HCT116 (cell line): ENCODE measurements around the gene GPALPP1. TPM values are rescaled to one million over a fixed set of nuclear protein-coding genes. Genes with fewer than 3 reads are reported as not detected.

Source experiments
- ATAC-seq: fragments of 200-7000 bp; cut with Tn5 transposase; 2 replicates; pipeline ENCODE4 v1.9.1; 2020; ENCODE audit warnings: mild to moderate bottlenecking, moderate library complexity
- BruUV-seq: library from RNA; stranded (reverse); fragments of 400-500 nt; replicated peaks from 2 replicates; lab custom pipeline; 2021; lab: Mats Ljungman, UMichigan
- CTCF ChIA-PET: fragments of 300-600 bp; sonication (Branson Sonifier 250); formaldehyde crosslinking; loops from one replicate; lab custom pipeline; 2021; ENCODE audit warnings: antibody characterized with exemption; lab: Charles Lee
- POLR2A ChIA-PET: fragments of 300-600, 350-600 bp; sonication (Branson Sonifier 250); formaldehyde crosslinking; loops from one replicate; lab custom pipeline; 2021; ENCODE audit warnings: antibody characterized with exemption; lab: Charles Lee
- RAD21 ChIA-PET, 2 experiments: fragments of 300-600 bp; sonication (Branson Sonifier 250); formaldehyde crosslinking; loops; one replicate each; lab custom pipeline; 2023; ENCODE audit warnings: low total read pairs in 2 of 2; ENCODE audit not compliant: uncharacterized antibody in 2 of 2, unreplicated experiment in 2 of 2, low non-redundant PET in 1 of 2; lab: Charles Lee
- DNase-seq: peaks from one replicate; pipeline ENCODE4 v3.0.0-alpha.2; 2010; ENCODE audit warnings: low read depth, low spot score
- H2AFZ ChIP-seq: fragments of 200-600 bp; shearing (Covaris generic), sonication (generic); 2 replicates; pipeline ENCODE4 v1.6.1; 2017; ENCODE audit warnings: low read depth, mixed run types, mixed read lengths, antibody characterized with exemption, low read length; ENCODE audit not compliant: poor library complexity, severe bottlenecking
- H3K27ac ChIP-seq: 2 replicates; pipeline ENCODE4 v1.5.1; 2012; ENCODE audit warnings: low read depth, low read length
- H3K27me3 ChIP-seq: fragments of 200-600 bp; sonication (generic); 2 replicates; pipeline ENCODE4 v1.6.1; 2016; ENCODE audit warnings: mixed run types, low read length, mixed read lengths; ENCODE audit not compliant: insufficient read depth
- H3K36me3 ChIP-seq, 2 experiments: fragments of 200-500 bp in 1 of 2; fragments of 200-600 bp in 1 of 2; sonication (Bioruptor generic) in 1 of 2; sonication (generic) in 1 of 2; 2 replicates each; pipeline versions ENCODE4 v1.5.1 to v1.6.1; 2014 to 2016; ENCODE audit warnings: low read length in 2 of 2, inconsistent platforms in 1 of 2, mixed read lengths in 1 of 2, mixed run types in 1 of 2; ENCODE audit not compliant: insufficient read depth in 2 of 2, control insufficient read depth in 1 of 2
- H3K4me1 ChIP-seq, 2 experiments: fragments of 200-600 bp in 1 of 2; sonication (generic) in 1 of 2; 2 replicates each; pipeline versions ENCODE4 v1.5.1 to v1.6.1; 2012 to 2017; ENCODE audit warnings: low read length in 2 of 2, inconsistent platforms in 1 of 2, mild to moderate bottlenecking in 1 of 2, mixed read lengths in 1 of 2, mixed run types in 1 of 2, moderate library complexity in 1 of 2; ENCODE audit not compliant: insufficient read depth in 2 of 2, control insufficient read depth in 1 of 2
- H3K4me2 ChIP-seq: fragments of 200-600 bp; sonication (generic); 2 replicates; pipeline ENCODE4 v1.6.1; 2017; ENCODE audit warnings: mixed run types, low read length, mixed read lengths
- H3K4me3 ChIP-seq, 2 experiments: fragments of 200-600 bp in 1 of 2; sonication (generic) in 1 of 2; replicated peaks in 1 of 2; 2 replicates each; pipeline ENCODE4 v1.5.1; 2011 to 2016; ENCODE audit warnings: low read length in 2 of 2, control low read depth in 1 of 2, low read depth in 1 of 2, mild to moderate bottlenecking in 1 of 2, mixed read lengths in 1 of 2, mixed run types in 1 of 2
- H3K79me2 ChIP-seq: fragments of 200-600 bp; sonication (generic); 2 replicates; pipeline ENCODE4 v1.6.1; 2017; ENCODE audit warnings: mild to moderate bottlenecking, mixed run types, low read length, moderate library complexity, mixed read lengths; ENCODE audit not compliant: insufficient read depth
- H3K9ac ChIP-seq: fragments of 200-600 bp; sonication (generic); 2 replicates; pipeline ENCODE4 v1.6.1; 2016; ENCODE audit warnings: low read length, mixed read lengths
- H3K9me2 ChIP-seq: fragments of 200-600 bp; sonication (generic), shearing (Covaris generic); 2 replicates; pipeline ENCODE4 v1.6.1; 2017; ENCODE audit warnings: mixed run types, mild to moderate bottlenecking, moderate library complexity; ENCODE audit not compliant: insufficient read depth
- H3K9me3 ChIP-seq, 2 experiments: fragments of 200-500 bp in 1 of 2; fragments of 200-600 bp in 1 of 2; sonication (Bioruptor generic) in 1 of 2; sonication (generic) in 1 of 2; 2 replicates each; pipeline ENCODE4 v1.6.1; 2014 to 2017; ENCODE audit warnings: low read length in 2 of 2, mixed read lengths in 2 of 2, inconsistent platforms in 1 of 2, low read depth in 1 of 2, mild to moderate bottlenecking in 1 of 2, mixed run types in 1 of 2, moderate library complexity in 1 of 2; ENCODE audit not compliant: control insufficient read depth in 1 of 2, insufficient read depth in 1 of 2
- H4K20me1 ChIP-seq: fragments of 200-600 bp; sonication (generic), shearing (Covaris generic); 2 replicates; pipeline ENCODE4 v1.6.1; 2017; ENCODE audit warnings: mixed run types, mild to moderate bottlenecking, moderate library complexity; ENCODE audit not compliant: insufficient read depth
- EGR1 ChIP-seq: IDR thresholded peaks from 2 replicates; pipeline ENCODE4 v1.6.1; 2012; ENCODE audit warnings: low read depth
- ELF1 ChIP-seq: IDR thresholded peaks from 2 replicates; pipeline ENCODE4 v1.6.1; 2012; ENCODE audit warnings: low read depth, borderline replicate concordance
- EZH2 ChIP-seq: fragments of 200-600 bp; sonication (generic); IDR thresholded peaks from 2 replicates; pipeline ENCODE4 v1.6.1; 2017; ENCODE audit warnings: antibody characterized with exemption, mixed run types
- JUND ChIP-seq: IDR thresholded peaks from 2 replicates; pipeline ENCODE4 v1.6.1; 2012
- MAX ChIP-seq: IDR thresholded peaks from 2 replicates; pipeline ENCODE4 v1.6.1; 2012
- POLR2AphosphoS5 ChIP-seq: IDR thresholded peaks from 2 replicates; pipeline ENCODE4 v1.6.1; 2011; ENCODE audit warnings: mild to moderate bottlenecking, low read depth, low read length, moderate library complexity
- RAD21 ChIP-seq: IDR thresholded peaks from 2 replicates; pipeline ENCODE4 v1.6.1; 2012; ENCODE audit warnings: low read depth, mild to moderate bottlenecking
- SIN3A ChIP-seq: IDR thresholded peaks from 2 replicates; pipeline ENCODE4 v1.6.1; 2012; ENCODE audit warnings: low read depth
- SP1 ChIP-seq: IDR thresholded peaks from 2 replicates; pipeline ENCODE4 v1.6.1; 2012; ENCODE audit warnings: low read depth
- TCF7L2 ChIP-seq: IDR thresholded peaks from 2 replicates; pipeline ENCODE4 v1.7.0; 2011; ENCODE audit warnings: borderline replicate concordance, inconsistent platforms; ENCODE audit not compliant: insufficient read depth, insufficient read length; ENCODE audit errors: extremely low read depth
- YY1 ChIP-seq: IDR thresholded peaks from 2 replicates; pipeline ENCODE4 v1.6.1; 2011; ENCODE audit warnings: low read length, low read depth, moderate library complexity, mild to moderate bottlenecking; ENCODE audit not compliant: insufficient replicate concordance; ENCODE audit errors: extremely low read depth
- ZBTB33 ChIP-seq: IDR thresholded peaks from 2 replicates; pipeline ENCODE4 v1.6.1; 2011; ENCODE audit warnings: mild to moderate bottlenecking, low read length, moderate library complexity; ENCODE audit not compliant: insufficient replicate concordance; ENCODE audit errors: extremely low read depth
- ZFX ChIP-seq: fragments of 450-650 bp; IDR thresholded peaks from 2 replicates; pipeline ENCODE4 v1.6.1; 2017
- ZNF274 ChIP-seq: fragments of 200-500 bp; sonication (Bioruptor generic); IDR thresholded peaks from 2 replicates; pipeline ENCODE4 v1.6.1; 2014; ENCODE audit warnings: mild to moderate bottlenecking, low read depth, low read length, inconsistent platforms
- intact Hi-C: fragments of 100-400 bp; cut with micrococcal nuclease; formaldehyde crosslinking; loops from 2 replicates; pipeline ENCODE4 v1.10.0; 2022
- total RNA-seq: library from RNA; stranded (reverse); gene quantifications from one replicate; pipeline ENCODE4 v1.2.1, GENCODE V29; 2021; ENCODE audit not compliant: unreplicated experiment
- TF ChIP-seq, protein P1 (sequence below): IDR thresholded peaks from 2 replicates; pipeline ENCODE4 v1.6.1; 2012; ENCODE audit warnings: low read depth
- TF ChIP-seq, protein P2 (sequence below): IDR thresholded peaks from 2 replicates; pipeline ENCODE4 v1.6.1; 2012

The GPALPP1 gene
- total RNA-seq, 1 experiment from 2014 or later = 21.3 TPM

DNA sequence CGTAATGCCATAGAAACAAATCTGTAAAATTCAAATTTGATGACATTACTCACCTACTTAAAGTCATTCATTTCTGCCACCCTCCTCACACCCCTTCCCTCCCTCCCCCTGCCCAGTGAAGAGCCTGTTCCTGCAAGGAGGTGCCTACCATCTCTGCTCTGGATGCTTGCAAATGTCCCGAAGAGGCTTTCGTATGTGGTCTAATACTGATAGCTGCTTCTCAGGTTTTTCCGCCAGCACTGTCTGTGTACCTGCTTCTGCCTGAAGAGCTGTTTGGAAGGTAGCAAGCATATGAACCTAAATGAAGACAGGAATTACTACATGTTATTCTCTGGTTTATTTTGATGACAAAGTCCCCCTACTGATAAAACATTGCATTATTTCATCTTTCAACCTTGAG lies 57.1 kb downstream of the GPALPP1 start:
- RAD21 ChIA-PET = interaction anchor here (0.8 to 2.2 kb wide), 4 partner anchors 234 to 263 kb away, joined by 3 to 13 read pairs (median 7); no protein-coding TSS in a partner anchor
- BruUV-seq = no TSS peak
- H3K9me2 ChIP-seq = no peaks in the 10 kb centered on the region
- no peaks in the 10 kb centered on the region for H4K20me1 ChIP-seq
- no peak overlapping the region for H3K4me2 ChIP-seq
- intact Hi-C loops = loop anchor here (10.0 kb wide), 1 partner anchor 348 kb away; no protein-coding TSS in a partner anchor
- peaks cover 0 to 4% of the 10 kb centered on the region in 2 experiments; a peak in 1 of 4 replicates for H3K4me1 ChIP-seq
- CTCF ChIA-PET = interaction anchor here (0.7 to 4.4 kb wide), 10 partner anchors 25 to 348 kb away, joined by 3 to 55 read pairs (median 4); partner anchors contain the start of gene TPT1
- no peaks in the 10 kb centered on the region for H3K36me3 ChIP-seq
- H3K27ac ChIP-seq = no peak overlapping the region
- POLR2A ChIA-PET = interaction anchor here (1.0 to 1.5 kb wide), 3 partner anchors 234 to 295 kb away, joined by 3 to 6 read pairs (median 3); partner anchors contain the start of gene TPT1
- no peak for TF ChIP-seq ELF1
- no peak for TF ChIP-seq ZFX
- no peak for TF ChIP-seq ZNF274
- no peak for TF ChIP-seq EGR1
- no peak for TF ChIP-seq ZBTB33
- no peak for TF ChIP-seq TCF7L2
- no peak for TF ChIP-seq SIN3A
- TF ChIP-seq YY1 = no peak
- TF ChIP-seq, protein P1, sequence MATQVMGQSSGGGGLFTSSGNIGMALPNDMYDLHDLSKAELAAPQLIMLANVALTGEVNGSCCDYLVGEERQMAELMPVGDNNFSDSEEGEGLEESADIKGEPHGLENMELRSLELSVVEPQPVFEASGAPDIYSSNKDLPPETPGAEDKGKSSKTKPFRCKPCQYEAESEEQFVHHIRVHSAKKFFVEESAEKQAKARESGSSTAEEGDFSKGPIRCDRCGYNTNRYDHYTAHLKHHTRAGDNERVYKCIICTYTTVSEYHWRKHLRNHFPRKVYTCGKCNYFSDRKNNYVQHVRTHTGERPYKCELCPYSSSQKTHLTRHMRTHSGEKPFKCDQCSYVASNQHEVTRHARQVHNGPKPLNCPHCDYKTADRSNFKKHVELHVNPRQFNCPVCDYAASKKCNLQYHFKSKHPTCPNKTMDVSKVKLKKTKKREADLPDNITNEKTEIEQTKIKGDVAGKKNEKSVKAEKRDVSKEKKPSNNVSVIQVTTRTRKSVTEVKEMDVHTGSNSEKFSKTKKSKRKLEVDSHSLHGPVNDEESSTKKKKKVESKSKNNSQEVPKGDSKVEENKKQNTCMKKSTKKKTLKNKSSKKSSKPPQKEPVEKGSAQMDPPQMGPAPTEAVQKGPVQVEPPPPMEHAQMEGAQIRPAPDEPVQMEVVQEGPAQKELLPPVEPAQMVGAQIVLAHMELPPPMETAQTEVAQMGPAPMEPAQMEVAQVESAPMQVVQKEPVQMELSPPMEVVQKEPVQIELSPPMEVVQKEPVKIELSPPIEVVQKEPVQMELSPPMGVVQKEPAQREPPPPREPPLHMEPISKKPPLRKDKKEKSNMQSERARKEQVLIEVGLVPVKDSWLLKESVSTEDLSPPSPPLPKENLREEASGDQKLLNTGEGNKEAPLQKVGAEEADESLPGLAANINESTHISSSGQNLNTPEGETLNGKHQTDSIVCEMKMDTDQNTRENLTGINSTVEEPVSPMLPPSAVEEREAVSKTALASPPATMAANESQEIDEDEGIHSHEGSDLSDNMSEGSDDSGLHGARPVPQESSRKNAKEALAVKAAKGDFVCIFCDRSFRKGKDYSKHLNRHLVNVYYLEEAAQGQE = no peak
- TF ChIP-seq RAD21 = no peak
- TF ChIP-seq JUND = no peak
- no peak for TF ChIP-seq EZH2
- TF ChIP-seq, protein P2, sequence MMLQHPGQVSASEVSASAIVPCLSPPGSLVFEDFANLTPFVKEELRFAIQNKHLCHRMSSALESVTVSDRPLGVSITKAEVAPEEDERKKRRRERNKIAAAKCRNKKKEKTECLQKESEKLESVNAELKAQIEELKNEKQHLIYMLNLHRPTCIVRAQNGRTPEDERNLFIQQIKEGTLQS = no peak
- no peak for TF ChIP-seq SP1
- no peak for TF ChIP-seq POLR2AphosphoS5
- no peak for TF ChIP-seq MAX
- DNase-seq = no peak
- H3K27me3 ChIP-seq = no peaks in the 10 kb centered on the region
- no peak overlapping the region for H3K9ac ChIP-seq
- H2AFZ ChIP-seq = no peak overlapping the region
- no peaks in the 10 kb centered on the region for H3K79me2 ChIP-seq
- H3K9me3 ChIP-seq = no peaks in the 10 kb centered on the region
- no peak for ATAC-seq
- no peak overlapping the region for H3K4me3 ChIP-seq
